Measurements from ENCODE around the gene SWT1. TPM values are rescaled to one million over a fixed set of nuclear protein-coding genes. Genes with fewer than 3 reads are reported as not detected.

The SWT1 gene
- total and polyA plus RNA-seq, 2 of the 4 experiments (the other 2 are of a cell fraction), result 0.82 to 2.7 TPM

- H3K4ac ChIP-seq (ENCODE audit: low read depth, low read length), result no peak overlapping the region
- peaks cover 7% of the 10 kb centered on the region for H3K4me1 ChIP-seq (ENCODE audit: control insufficient read depth, insufficient read depth, low read length)
- no peak overlapping the region for H2BK20ac ChIP-seq (ENCODE audit: low read depth, low read length)
- H3K79me1 ChIP-seq (ENCODE audit: low read depth in 1 of 2, low read length in 2 of 2), result no peaks in the 10 kb centered on the region
- dilution Hi-C loops (cut with HindIII; ENCODE audit: low sequenced_read_pairs, unreplicated experiment) (no loop called here), in situ Hi-C loops (cut with MboI; ENCODE audit: low sequenced_read_pairs) (no loop called here), intact Hi-C loops (cut with micrococcal nuclease) (no loop called here)
- H3K23ac ChIP-seq (ENCODE audit: low read depth, low read length), result no peak overlapping the region
- H2AK5ac ChIP-seq (ENCODE audit: low read depth, low read length), result no peak overlapping the region
- no peak overlapping the region for H3K27ac ChIP-seq (ENCODE audit: insufficient read depth, low read length)
- H3K9me3 ChIP-seq (ENCODE audit: control insufficient read depth, insufficient read depth, low read length), result no peaks in the 10 kb centered on the region
- H3K4me2 ChIP-seq (ENCODE audit: low read depth, low read length), result no peak overlapping the region
- H2AFZ ChIP-seq (replicated peaks; ENCODE audit: low read length, poor library complexity), result no peak overlapping the region
- H2BK5ac ChIP-seq (ENCODE audit: low read depth, low read length, poor library complexity, severe bottlenecking), result no peak overlapping the region
- H4K5ac ChIP-seq (ENCODE audit: low read depth, low read length), result no peak overlapping the region
- no peak overlapping the region for H3K14ac ChIP-seq (replicated peaks; ENCODE audit: low read depth, low read length)
- no peaks in the 10 kb centered on the region for H3K36me3 ChIP-seq (ENCODE audit: control insufficient read depth, insufficient read depth, low read length)
- H2BK120ac ChIP-seq (ENCODE audit: low read depth, low read length), result no peak overlapping the region
- no peak overlapping the region for H2BK15ac ChIP-seq (ENCODE audit: low read depth, low read length)
- H4K20me1 ChIP-seq (ENCODE audit: insufficient read depth, low read length), result no peaks in the 10 kb centered on the region
- ATAC-seq (ENCODE audit: low read depth) (no peak), DNase-seq (no peak)
- BruUV-seq (replicated peaks), result no TSS peak
- ChIA-PET CTCF (no interaction called here), POLR2A (ENCODE audit: unreplicated experiment) (interaction anchor here (0.7 kb wide), 1 partner anchor 18 kb away, joined by 3 read pairs; no protein-coding TSS in a partner anchor)
- H4K91ac ChIP-seq (ENCODE audit: insufficient read depth, low read depth, low read length), result no peak overlapping the region
- 0 out of 2 replicates have a peak, but pooled peaks cover 2% of the 10 kb centered on the region for H3K9me1 ChIP-seq (ENCODE audit: insufficient read depth, low read length)
- H3K56ac ChIP-seq (ENCODE audit: extremely low read depth, insufficient read depth, low read length), result no peak overlapping the region
- no peak overlapping the region for H2AK9ac ChIP-seq (replicated peaks; ENCODE audit: low read depth, low read length, poor library complexity)
- no peak overlapping the region for H3K4me3 ChIP-seq (ENCODE audit: insufficient read depth, low read depth, low read length)
- no CpG with 5 or more reads among the region's 2 CpGs for WGBS, 2 experiments (ENCODE audit: extremely low coverage in 2 of 2, insufficient read length in 1 of 2)
- H3K27me3 ChIP-seq (ENCODE audit: control insufficient read depth, insufficient read depth, low read length), result no peaks in the 10 kb centered on the region
- no peak overlapping the region for H4K8ac ChIP-seq (ENCODE audit: low read depth in 2 of 2, low read length in 2 of 2)
- H3K18ac ChIP-seq (ENCODE audit: low read depth, low read length), result no peak overlapping the region
- TF ChIP-seq MAZ (IDR thresholded peaks at IDR 0.05; ENCODE audit: borderline replicate concordance, low read depth, low read length) (no peak), CEBPB (IDR thresholded peaks at IDR 0.05; ENCODE audit: low read depth, low read length) (no peak), RAD21 (IDR thresholded peaks at IDR 0.05; ENCODE audit: low read length) (no peak), ELK1 (IDR thresholded peaks at IDR 0.05; ENCODE audit: borderline replicate concordance, low read depth, low read length) (no peak), BHLHE40 (IDR thresholded peaks at IDR 0.05; ENCODE audit: low read depth, low read length) (no peak), SMC3 (IDR thresholded peaks at IDR 0.05; ENCODE audit: low read depth, low read length) (no peak), NFE2L2 (IDR thresholded peaks at IDR 0.05; ENCODE audit: low read depth, low read length) (no peak), USF2 (IDR thresholded peaks at IDR 0.05; ENCODE audit: low read depth, low read length) (no peak), FOS (IDR thresholded peaks at IDR 0.05; ENCODE audit: low read depth, low read length) (no peak), RCOR1 (IDR thresholded peaks at IDR 0.05; ENCODE audit: insufficient replicate concordance, low read length) (no peak), CTCF (conservative IDR thresholded peaks at IDR 0.05; ENCODE audit: low read depth, low read length) (no peak), MXI1 (IDR thresholded peaks at IDR 0.05; ENCODE audit: borderline replicate concordance, low read depth, low read length) (no peak), CHD1 (IDR thresholded peaks at IDR 0.05; ENCODE audit: low read depth, low read length) (no peak), RFX5 (IDR thresholded peaks at IDR 0.05; ENCODE audit: low read depth, low read length) (no peak), POLR2A (IDR thresholded peaks at IDR 0.05; ENCODE audit: low read depth, low read length) (no peak)
- no peak overlapping the region for H3K9ac ChIP-seq (ENCODE audit: low read depth, low read length)
Observed at GRCh38 chr1:185287451-185287850, 130.5 kb downstream of the SWT1 start.

All from IMR-90 (cell line).